ENCODE results near the gene AKNAD1.

The AKNAD1 gene

DNA sequence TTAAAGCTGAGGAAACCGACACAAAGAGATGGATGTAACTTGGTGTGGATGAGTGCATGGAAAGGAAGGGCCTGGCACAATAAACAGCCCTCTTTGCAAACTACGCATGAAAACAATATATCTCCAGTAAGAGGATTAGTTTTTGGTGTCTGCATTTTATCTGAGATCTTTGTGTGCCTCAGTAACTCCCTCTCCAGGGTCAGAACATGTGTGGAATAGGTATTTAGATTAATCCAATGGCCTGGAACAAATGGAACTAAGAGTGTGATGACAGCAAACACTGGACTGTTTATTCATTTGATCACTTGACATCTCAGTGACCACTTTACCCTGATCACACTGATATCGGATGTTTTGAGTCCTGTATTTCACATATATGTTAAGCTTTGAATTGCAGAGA, 45.3 kb downstream of the AKNAD1 start:
- Histone ChIP-seq H3K4me1 (ENCODE audit: control insufficient read depth, low read length) (no peaks in the 10 kb centered on the region), H4K20me1 (ENCODE audit: control insufficient read depth, insufficient read depth, low read depth, low read length) (no peaks in the 10 kb centered on the region), H3K4me3 (ENCODE audit: low read length) (no peak overlapping the region), H3K36me3 (ENCODE audit: control insufficient read depth, low read length) (peaks cover 10% of the 10 kb centered on the region), H3K9me3 (ENCODE audit: control insufficient read depth, insufficient read depth, low read length) (no peaks in the 10 kb centered on the region), H3K79me2 (ENCODE audit: control insufficient read depth, low read length) (no peaks in the 10 kb centered on the region), H3K4me2 (ENCODE audit: low read length) (no peak overlapping the region), H3K27ac (ENCODE audit: low read depth, low read length) (no peak overlapping the region), H3F3A (ENCODE audit: control insufficient read depth, insufficient read depth) (0 out of 2 replicates have a peak, but pooled peaks cover 3% of the 10 kb centered on the region), H3K9me2 (replicated peaks; ENCODE audit: control insufficient read depth, low read length) (no peaks in the 10 kb centered on the region), H3K27me3 (ENCODE audit: control insufficient read depth, low read length) (0 out of 2 replicates have a peak, but pooled peaks cover 4% of the 10 kb centered on the region)
- no peak for TF ChIP-seq EZH2phosphoT487 (IDR thresholded peaks at IDR 0.05; ENCODE audit: borderline replicate concordance, low read length)
- TF ChIP-seq, protein P1, sequence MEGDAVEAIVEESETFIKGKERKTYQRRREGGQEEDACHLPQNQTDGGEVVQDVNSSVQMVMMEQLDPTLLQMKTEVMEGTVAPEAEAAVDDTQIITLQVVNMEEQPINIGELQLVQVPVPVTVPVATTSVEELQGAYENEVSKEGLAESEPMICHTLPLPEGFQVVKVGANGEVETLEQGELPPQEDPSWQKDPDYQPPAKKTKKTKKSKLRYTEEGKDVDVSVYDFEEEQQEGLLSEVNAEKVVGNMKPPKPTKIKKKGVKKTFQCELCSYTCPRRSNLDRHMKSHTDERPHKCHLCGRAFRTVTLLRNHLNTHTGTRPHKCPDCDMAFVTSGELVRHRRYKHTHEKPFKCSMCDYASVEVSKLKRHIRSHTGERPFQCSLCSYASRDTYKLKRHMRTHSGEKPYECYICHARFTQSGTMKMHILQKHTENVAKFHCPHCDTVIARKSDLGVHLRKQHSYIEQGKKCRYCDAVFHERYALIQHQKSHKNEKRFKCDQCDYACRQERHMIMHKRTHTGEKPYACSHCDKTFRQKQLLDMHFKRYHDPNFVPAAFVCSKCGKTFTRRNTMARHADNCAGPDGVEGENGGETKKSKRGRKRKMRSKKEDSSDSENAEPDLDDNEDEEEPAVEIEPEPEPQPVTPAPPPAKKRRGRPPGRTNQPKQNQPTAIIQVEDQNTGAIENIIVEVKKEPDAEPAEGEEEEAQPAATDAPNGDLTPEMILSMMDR (IDR thresholded peaks at IDR 0.05; ENCODE audit: low read depth, low read length, poor library complexity, severe bottlenecking) = no peak

DNA sequence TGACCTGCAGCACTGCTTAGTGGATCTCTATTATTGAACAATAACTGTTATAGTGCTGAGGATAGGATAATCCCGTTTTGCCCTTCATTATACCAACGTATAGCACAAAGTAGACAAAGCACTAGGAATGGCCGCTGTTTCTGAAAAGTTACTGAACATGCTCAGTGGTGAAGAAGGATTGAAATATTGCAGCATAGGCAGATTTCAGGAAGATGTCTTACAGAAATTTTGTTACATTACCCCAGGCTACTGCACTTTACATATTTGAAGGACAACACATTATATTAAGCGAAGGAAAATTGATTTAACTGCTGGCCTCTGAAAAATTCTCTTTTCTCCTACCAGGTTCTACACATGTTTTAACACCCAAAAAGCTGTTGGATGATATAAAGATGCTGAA, 48.5 kb downstream of the AKNAD1 start:
- peaks cover 25% of the 10 kb centered on the region for H3K36me3 ChIP-seq (ENCODE audit: control insufficient read depth, low read length)
- H4K20me1 ChIP-seq (ENCODE audit: control insufficient read depth, insufficient read depth, low read depth, low read length) = no peaks in the 10 kb centered on the region

DNA sequence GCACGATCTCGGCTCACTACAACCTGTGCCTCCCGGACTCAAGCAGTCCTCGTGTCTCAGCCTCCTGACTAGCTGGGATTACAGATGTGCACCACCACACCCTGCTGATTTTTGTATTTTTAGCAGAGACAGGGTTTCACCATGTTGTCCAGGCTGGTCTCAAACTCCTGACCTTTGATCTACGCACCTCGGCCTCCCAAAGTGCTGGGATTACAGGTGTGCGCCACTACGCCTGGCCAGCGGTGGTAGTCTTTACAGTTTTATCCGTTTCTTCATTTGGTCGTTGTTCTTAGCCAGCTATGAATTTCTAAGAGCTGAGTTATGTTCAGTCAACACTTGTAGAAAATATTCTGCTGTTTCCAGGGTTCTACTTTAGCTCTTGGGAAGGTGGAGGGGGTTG, 53.3 kb downstream of the AKNAD1 start:
- no peaks in the 10 kb centered on the region for H3K79me2 ChIP-seq (ENCODE audit: control insufficient read depth, low read length)
- H3K9me3 ChIP-seq (ENCODE audit: control insufficient read depth, insufficient read depth, low read length) = no peaks in the 10 kb centered on the region
- H3F3A ChIP-seq (ENCODE audit: control insufficient read depth, insufficient read depth) = no peaks in the 10 kb centered on the region
- TF ChIP-seq, protein P1 (IDR thresholded peaks at IDR 0.05; ENCODE audit: low read depth, low read length, poor library complexity, severe bottlenecking) = no peak
- TF ChIP-seq EZH2phosphoT487 (IDR thresholded peaks at IDR 0.05; ENCODE audit: borderline replicate concordance, low read length) = no peak
- peaks cover 36% of the 10 kb centered on the region for H3K36me3 ChIP-seq (ENCODE audit: control insufficient read depth, low read length)
- no peak overlapping the region for H3K27ac ChIP-seq (ENCODE audit: low read depth, low read length)
- H3K4me2 ChIP-seq (ENCODE audit: low read length) = no peak overlapping the region
- no peaks in the 10 kb centered on the region for H3K9me2 ChIP-seq (replicated peaks; ENCODE audit: control insufficient read depth, low read length)
- no peaks in the 10 kb centered on the region for H4K20me1 ChIP-seq (ENCODE audit: control insufficient read depth, insufficient read depth, low read depth, low read length)
- no peaks in the 10 kb centered on the region for H3K4me1 ChIP-seq (ENCODE audit: control insufficient read depth, low read length)
- no peaks in the 10 kb centered on the region for H3K27me3 ChIP-seq (ENCODE audit: control insufficient read depth, low read length)
- H3K4me3 ChIP-seq (ENCODE audit: low read length) = no peak overlapping the region

More for the DNA sequence above, 48.5 kb downstream of the AKNAD1 start:
- Histone ChIP-seq H3K9me2 (replicated peaks; ENCODE audit: control insufficient read depth, low read length) (no peaks in the 10 kb centered on the region), H3K9me3 (ENCODE audit: control insufficient read depth, insufficient read depth, low read length) (no peaks in the 10 kb centered on the region), H3K27ac (ENCODE audit: low read depth, low read length) (no peak overlapping the region), H3F3A (ENCODE audit: control insufficient read depth, insufficient read depth) (0 out of 2 replicates have a peak, but pooled peaks cover 3% of the 10 kb centered on the region), H3K4me1 (ENCODE audit: control insufficient read depth, low read length) (no peaks in the 10 kb centered on the region), H3K27me3 (ENCODE audit: control insufficient read depth, low read length) (no peaks in the 10 kb centered on the region), H3K79me2 (ENCODE audit: control insufficient read depth, low read length) (no peaks in the 10 kb centered on the region), H3K4me3 (ENCODE audit: low read length) (no peak overlapping the region), H3K4me2 (ENCODE audit: low read length) (no peak overlapping the region)
- no peak for TF ChIP-seq EZH2phosphoT487 (IDR thresholded peaks at IDR 0.05; ENCODE audit: borderline replicate concordance, low read length)
- TF ChIP-seq, protein P1 (IDR thresholded peaks at IDR 0.05; ENCODE audit: low read depth, low read length, poor library complexity, severe bottlenecking) = no peak

All from DOHH2 (cell line).